ENCODE data around the gene KREMEN1. TPM values are rescaled to one million over a fixed set of nuclear protein-coding genes. Genes with fewer than 3 reads are reported as not detected.

Gene KREMEN1
- polyA plus RNA-seq, 5 donors = 25.1 to 43.9 (median 33.8) TPM

GRCh38 chr22:29044657-29045176, 28.1 kb upstream of the KREMEN1 start:
- DNase-seq = no peak

GRCh38 chr22:29048822-29049654, 23.8 kb upstream of the KREMEN1 start:
- no peak for DNase-seq

GRCh38 chr22:29049655-29050263, 23.1 kb upstream of the KREMEN1 start:
- no peak for DNase-seq

GRCh38 chr22:29050457-29050856, 22.4 kb upstream of the KREMEN1 start:
- DNase-seq = no peak

GRCh38 chr22:29053048-29053702, 19.7 kb upstream of the KREMEN1 start:
- DNase-seq = no peak

GRCh38 chr22:29054251-29054767, 18.5 kb upstream of the KREMEN1 start:
- no peak for DNase-seq

- DNase-seq = no peak
Measured at GRCh38 chr22:29055192-29055830, 17.5 kb upstream of the KREMEN1 start.

- no peak for DNase-seq
Measured at GRCh38 chr22:29056472-29056871, 16.4 kb upstream of the KREMEN1 start.

- no peak for DNase-seq
Measured at GRCh38 chr22:29060251-29060869, 12.5 kb upstream of the KREMEN1 start.

- no peak for DNase-seq
Measured at GRCh38 chr22:29060931-29061330, 11.9 kb upstream of the KREMEN1 start.

GRCh38 chr22:29061773-29062172, 11.1 kb upstream of the KREMEN1 start, which contains the start of gene C22orf31:
Gene C22orf31 (minus strand): TSS chr22:29061831. CDS start chr22:29061792, 39 bp downstream.
- DNase-seq = no peak

GRCh38 chr22:29062286-29062821, 10.5 kb upstream of the KREMEN1 start:
- no peak for DNase-seq

- no peak for DNase-seq
Measured at GRCh38 chr22:29065468-29066190, 7.2 kb upstream of the KREMEN1 start.

GRCh38 chr22:29069463-29069862, 3.4 kb upstream of the KREMEN1 start:
- no peak for DNase-seq

- no peak for DNase-seq
Measured at GRCh38 chr22:29070490-29070889, 2.3 kb upstream of the KREMEN1 start.

GRCh38 chr22:29071261-29072045, 1.4 kb upstream of the KREMEN1 start:
- peak in 1 of 2 donors; percentile 42 for DNase-seq

GRCh38 chr22:29072193-29072978, 449 bp upstream of the KREMEN1 start:
- peak; percentile 79 to 82 for DNase-seq

- peak in 1 of 2 donors; percentile 45 for DNase-seq
Measured at GRCh38 chr22:29073618-29074275, 912 bp downstream of the KREMEN1 start.

Measured in right lung (tissue), 5 donors.